Endothelial cell of umbilical vein (primary cell): ENCODE data around the gene SELENON.

Experiments
- CTCF ChIP-seq, 2 donors: IDR thresholded peaks; 1 replicate in 1 of 2; 2 replicates in 1 of 2; pipeline ENCODE4 v1.5.1; 2011; ENCODE audit warnings: low read length in 2 of 2, mild to moderate bottlenecking in 2 of 2, moderate library complexity in 2 of 2, control low read depth in 1 of 2, inconsistent platforms in 1 of 2, low read depth in 1 of 2; ENCODE audit not compliant: insufficient read depth in 1 of 2; ENCODE audit errors: extremely low read depth in 1 of 2
- EZH2 ChIP-seq: IDR thresholded peaks from 2 replicates; pipeline ENCODE4 v1.6.1; 2012; ENCODE audit warnings: borderline replicate concordance, low read depth, mild to moderate bottlenecking, moderate library complexity, low read length, inconsistent platforms; ENCODE audit not compliant: severe bottlenecking
- FOS ChIP-seq: IDR thresholded peaks from 2 replicates; pipeline ENCODE4 v1.6.1; 2011; ENCODE audit warnings: mild to moderate bottlenecking, low read length, moderate library complexity, borderline replicate concordance; ENCODE audit not compliant: insufficient read depth
- GATA2 ChIP-seq: IDR thresholded peaks from 2 replicates; pipeline ENCODE4 v1.7.0; 2011; ENCODE audit warnings: low read depth, mild to moderate bottlenecking, moderate library complexity, mixed read lengths, low read length; ENCODE audit not compliant: insufficient read length, insufficient read depth
- MYC ChIP-seq: IDR thresholded peaks from one replicate; pipeline ENCODE4 v1.6.1; 2011; ENCODE audit warnings: mild to moderate bottlenecking, low read depth, low read length
- POLR2A ChIP-seq: IDR thresholded peaks from 2 replicates; pipeline ENCODE4 v1.6.1; 2012; ENCODE audit warnings: low read depth, mild to moderate bottlenecking, control low read depth, low read length
- POLR2AphosphoS5 ChIP-seq: IDR thresholded peaks from 2 replicates; pipeline ENCODE4 v1.6.1; 2012; ENCODE audit warnings: low read depth, mild to moderate bottlenecking, control low read depth, low read length, moderate library complexity; ENCODE audit not compliant: insufficient read depth

GRCh38 chr1:25813734-25814471 is 13.9 kb downstream of the SELENON start:
- no peak for TF ChIP-seq CTCF (IDR thresholded peaks at IDR 0.05; ENCODE audit: extremely low read depth in 1 of 2, insufficient read depth in 1 of 2, low read depth in 1 of 2, low read length in 2 of 2)
- TF ChIP-seq POLR2A, result no peak
- TF ChIP-seq POLR2AphosphoS5, result no peak
- TF ChIP-seq GATA2, result no peak
- TF ChIP-seq EZH2, result no peak
- TF ChIP-seq MYC, result no peak
- TF ChIP-seq FOS, result no peak
